Measurements from ENCODE around the gene PCGF5. TPM values are rescaled to one million over a fixed set of nuclear protein-coding genes. Genes with fewer than 3 reads are reported as not detected.

PCGF5 gene
- total RNA-seq, 2 experiments from 2014 or later = 49.3 to 62.0 TPM

- Mint-ChIP-seq H3K27me3 (no peaks in the 10 kb centered on the region), H3K4me3 (no peak overlapping the region), H3K4me1 (peaks cover 68% of the 10 kb centered on the region), H3K27ac (peak overlapping the region; percentile 39), H3K9me3 (peaks cover 17% of the 10 kb centered on the region), H3K36me3 (ENCODE audit: low read depth) (peaks cover 34% of the 10 kb centered on the region)
- ChIA-PET POLR2A (no interaction called here), CTCF (interaction anchor here (0.7 kb wide), 1 partner anchor 9 kb away, joined by 3 read pairs; no protein-coding TSS in a partner anchor)
- no peak for DNase-seq
Observed at GRCh38 chr10:91196268-91197048, 24.0 kb upstream of the PCGF5 start.

- Mint-ChIP-seq H3K27me3 (no peaks in the 10 kb centered on the region), H3K9me3 (peaks cover 17% of the 10 kb centered on the region), H3K36me3 (ENCODE audit: low read depth) (peaks cover 34% of the 10 kb centered on the region), H3K4me3 (no peak overlapping the region), H3K27ac (peak overlapping the region; percentile 39), H3K4me1 (peaks cover 74% of the 10 kb centered on the region)
- CTCF ChIA-PET = no interaction called here
- POLR2A ChIA-PET = no interaction called here
- DNase-seq = no peak
Observed at GRCh38 chr10:91197127-91197526, 23.3 kb upstream of the PCGF5 start.

GRCh38 chr10:91198781-91199180 is 21.7 kb upstream of the PCGF5 start:
- Mint-ChIP-seq H3K9me3 (peaks cover 15% of the 10 kb centered on the region), H3K27ac (peak overlapping the region; percentile 90), H3K4me3 (peak overlapping the region; percentile 18), H3K36me3 (ENCODE audit: low read depth) (peaks cover 21% of the 10 kb centered on the region), H3K27me3 (no peaks in the 10 kb centered on the region), H3K4me1 (peaks cover 80% of the 10 kb centered on the region)
- peak; percentile 51 for DNase-seq
- CTCF ChIA-PET = interaction anchor here (1.1 kb wide), 1 partner anchor 36 kb away, joined by 3 read pairs; no protein-coding TSS in a partner anchor
- POLR2A ChIA-PET = interaction anchor here (0.6 kb wide), 1 partner anchor 22 kb away, joined by 4 read pairs; no protein-coding TSS in a partner anchor

GRCh38 chr10:91200314-91201212 is 19.9 kb upstream of the PCGF5 start:
- ChIA-PET CTCF (interaction anchor here (0.6 to 2.5 kb wide), 4 partner anchors 9 to 19 kb away, joined by 3 to 8 read pairs (median 4); no protein-coding TSS in a partner anchor), POLR2A (no interaction called here)
- Mint-ChIP-seq H3K27me3 (no peaks in the 10 kb centered on the region), H3K36me3 (ENCODE audit: low read depth) (peaks cover 17% of the 10 kb centered on the region), H3K9me3 (peaks cover 7% of the 10 kb centered on the region), H3K4me3 (peak overlapping the region; percentile 64), H3K4me1 (peaks cover 78% of the 10 kb centered on the region), H3K27ac (peak overlapping the region; percentile 90)
- DNase-seq = no peak

- POLR2A ChIA-PET = no interaction called here
- peak; percentile 65 for DNase-seq
Observed at GRCh38 chr10:91201213-91201996, 19.1 kb upstream of the PCGF5 start.

GRCh38 chr10:91206427-91206826 is 14.0 kb upstream of the PCGF5 start:
- Mint-ChIP-seq H3K9me3 (no peaks in the 10 kb centered on the region), H3K4me1 (peaks cover 68% of the 10 kb centered on the region), H3K4me3 (no peak overlapping the region), H3K27me3 (no peaks in the 10 kb centered on the region), H3K27ac (no peak overlapping the region), H3K36me3 (ENCODE audit: low read depth) (peaks cover 6% of the 10 kb centered on the region)
- no peak for DNase-seq
- ChIA-PET POLR2A (no interaction called here), CTCF (interaction anchor here (1.4 kb wide), 1 partner anchor 9 kb away, joined by 4 read pairs; no protein-coding TSS in a partner anchor)

More at GRCh38 chr10:91201213-91201996, 19.1 kb upstream of the PCGF5 start:
- Mint-ChIP-seq H3K27me3 (no peaks in the 10 kb centered on the region), H3K4me1 (peaks cover 82% of the 10 kb centered on the region), H3K36me3 (ENCODE audit: low read depth) (peaks cover 17% of the 10 kb centered on the region), H3K9me3 (peaks cover 7% of the 10 kb centered on the region), H3K27ac (peak overlapping the region; percentile 90), H3K4me3 (peak overlapping the region; percentile 64)
- CTCF ChIA-PET = interaction anchor here (0.6 to 2.5 kb wide), 5 partner anchors 8 to 1126 kb away, joined by 3 to 8 read pairs (median 3); no protein-coding TSS in a partner anchor

- H3K4me3 Mint-ChIP-seq = no peak overlapping the region
- POLR2A ChIA-PET = no interaction called here
Observed at GRCh38 chr10:91206837-91207474, 13.5 kb upstream of the PCGF5 start.

GRCh38 chr10:91208642-91209041 is 11.8 kb upstream of the PCGF5 start:
- CTCF ChIA-PET = no interaction called here
- no peaks in the 10 kb centered on the region for H3K27me3 Mint-ChIP-seq
- peaks cover 6% of the 10 kb centered on the region for H3K36me3 Mint-ChIP-seq (ENCODE audit: low read depth)
- no peaks in the 10 kb centered on the region for H3K9me3 Mint-ChIP-seq
- H3K27ac Mint-ChIP-seq = no peak overlapping the region
- no peak overlapping the region for H3K4me3 Mint-ChIP-seq
- POLR2A ChIA-PET = no interaction called here
- no peak for DNase-seq
- peaks cover 50% of the 10 kb centered on the region for H3K4me1 Mint-ChIP-seq

More at GRCh38 chr10:91206837-91207474, 13.5 kb upstream of the PCGF5 start:
- CTCF ChIA-PET = interaction anchor here (1.4 kb wide), 1 partner anchor 9 kb away, joined by 4 read pairs; no protein-coding TSS in a partner anchor
- H3K27me3 Mint-ChIP-seq = no peaks in the 10 kb centered on the region
- peaks cover 6% of the 10 kb centered on the region for H3K36me3 Mint-ChIP-seq (ENCODE audit: low read depth)
- H3K9me3 Mint-ChIP-seq = no peaks in the 10 kb centered on the region
- H3K4me1 Mint-ChIP-seq = peaks cover 65% of the 10 kb centered on the region
- no peak for DNase-seq
- no peak overlapping the region for H3K27ac Mint-ChIP-seq

GRCh38 chr10:91210014-91210413 is 10.4 kb upstream of the PCGF5 start:
- ChIA-PET CTCF (interaction anchor here (0.5 to 1.5 kb wide), 4 partner anchors 9 to 264 kb away, joined by 3 read pairs; partner anchors contain the start of gene PCGF5), POLR2A (no interaction called here)
- H3K27me3 Mint-ChIP-seq = no peaks in the 10 kb centered on the region
- no peaks in the 10 kb centered on the region for H3K9me3 Mint-ChIP-seq
- no peak overlapping the region for H3K4me3 Mint-ChIP-seq
- no peak overlapping the region for H3K27ac Mint-ChIP-seq
- DNase-seq = no peak
- peaks cover 4% of the 10 kb centered on the region for H3K36me3 Mint-ChIP-seq (ENCODE audit: low read depth)
- peaks cover 47% of the 10 kb centered on the region for H3K4me1 Mint-ChIP-seq

GRCh38 chr10:91210435-91210834 is 10.0 kb upstream of the PCGF5 start:
- Mint-ChIP-seq H3K27ac (no peak overlapping the region), H3K4me1 (peaks cover 43% of the 10 kb centered on the region), H3K9me3 (no peaks in the 10 kb centered on the region), H3K36me3 (ENCODE audit: low read depth) (peaks cover under 1% of the 10 kb centered on the region), H3K4me3 (no peak overlapping the region), H3K27me3 (no peaks in the 10 kb centered on the region)
- no peak for DNase-seq
- CTCF ChIA-PET = interaction anchor here (0.7 to 1.5 kb wide), 3 partner anchors 8 to 264 kb away, joined by 3 read pairs; partner anchors contain the start of gene PCGF5
- POLR2A ChIA-PET = no interaction called here

GRCh38 chr10:91211675-91212074 is 8.8 kb upstream of the PCGF5 start:
- H3K4me3 Mint-ChIP-seq = no peak overlapping the region
- ChIA-PET CTCF (interaction anchor here (0.5 kb wide), 1 partner anchor 30 kb away, joined by 3 read pairs; no protein-coding TSS in a partner anchor), POLR2A (no interaction called here)
- no peaks in the 10 kb centered on the region for H3K9me3 Mint-ChIP-seq
- no peak for DNase-seq
- H3K36me3 Mint-ChIP-seq (ENCODE audit: low read depth) = no peaks in the 10 kb centered on the region
- no peak overlapping the region for H3K27ac Mint-ChIP-seq
- peaks cover 33% of the 10 kb centered on the region for H3K4me1 Mint-ChIP-seq
- H3K27me3 Mint-ChIP-seq = no peaks in the 10 kb centered on the region

GRCh38 chr10:91214911-91215310 is 5.6 kb upstream of the PCGF5 start:
- H3K27me3 Mint-ChIP-seq = no peaks in the 10 kb centered on the region
- H3K9me3 Mint-ChIP-seq = no peaks in the 10 kb centered on the region
- peaks cover 3% of the 10 kb centered on the region for H3K36me3 Mint-ChIP-seq (ENCODE audit: low read depth)
- no peak overlapping the region for H3K4me3 Mint-ChIP-seq
- DNase-seq = no peak
- H3K27ac Mint-ChIP-seq = no peak overlapping the region
- ChIA-PET CTCF (interaction anchor here (1.1 to 1.5 kb wide), 2 partner anchors 9 to 24 kb away, joined by 3 to 4 read pairs; no protein-coding TSS in a partner anchor), POLR2A (no interaction called here)
- H3K4me1 Mint-ChIP-seq = peaks cover 26% of the 10 kb centered on the region

All from activated CD4-positive, alpha-beta T cell treated with anti-CD3 and anti-CD28 coated beads, Interleukin-2, amount 10 ng/mL, durations not matched to agents 7 days and 5 days (primary cell).